ENCODE measurements around the gene UROC1.

Gene UROC1

DNA sequence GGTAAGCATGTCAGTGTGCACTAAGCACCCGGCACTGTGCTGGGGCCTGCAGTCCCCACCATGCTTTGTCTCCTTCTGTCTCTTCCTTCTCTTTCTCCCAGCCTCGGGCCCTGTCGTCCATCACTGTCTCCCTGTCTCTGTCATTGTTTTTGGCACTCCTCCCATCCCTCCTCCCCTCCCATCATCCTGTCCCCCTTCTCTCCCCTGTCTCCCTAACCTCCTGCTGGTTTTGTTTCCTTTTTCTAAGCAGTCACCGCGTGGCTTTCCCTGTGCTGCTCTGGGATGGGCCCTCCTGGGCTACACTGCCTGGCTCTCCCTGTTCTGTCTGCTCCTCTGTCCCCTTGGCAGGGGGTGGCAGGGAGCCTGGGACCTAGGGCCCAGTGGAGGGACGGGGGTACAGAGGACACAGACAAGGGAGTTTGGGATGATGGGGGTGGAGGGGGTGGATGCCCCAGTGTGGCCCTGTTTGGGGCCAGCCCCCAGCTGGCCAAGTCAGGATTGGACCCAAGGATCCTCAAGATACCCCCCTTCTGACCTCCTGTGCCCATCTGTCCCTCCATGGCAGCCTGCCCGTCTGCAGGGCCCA lies 12.1 kb upstream of the UROC1 start:
- DNase-seq = no peak

DNA sequence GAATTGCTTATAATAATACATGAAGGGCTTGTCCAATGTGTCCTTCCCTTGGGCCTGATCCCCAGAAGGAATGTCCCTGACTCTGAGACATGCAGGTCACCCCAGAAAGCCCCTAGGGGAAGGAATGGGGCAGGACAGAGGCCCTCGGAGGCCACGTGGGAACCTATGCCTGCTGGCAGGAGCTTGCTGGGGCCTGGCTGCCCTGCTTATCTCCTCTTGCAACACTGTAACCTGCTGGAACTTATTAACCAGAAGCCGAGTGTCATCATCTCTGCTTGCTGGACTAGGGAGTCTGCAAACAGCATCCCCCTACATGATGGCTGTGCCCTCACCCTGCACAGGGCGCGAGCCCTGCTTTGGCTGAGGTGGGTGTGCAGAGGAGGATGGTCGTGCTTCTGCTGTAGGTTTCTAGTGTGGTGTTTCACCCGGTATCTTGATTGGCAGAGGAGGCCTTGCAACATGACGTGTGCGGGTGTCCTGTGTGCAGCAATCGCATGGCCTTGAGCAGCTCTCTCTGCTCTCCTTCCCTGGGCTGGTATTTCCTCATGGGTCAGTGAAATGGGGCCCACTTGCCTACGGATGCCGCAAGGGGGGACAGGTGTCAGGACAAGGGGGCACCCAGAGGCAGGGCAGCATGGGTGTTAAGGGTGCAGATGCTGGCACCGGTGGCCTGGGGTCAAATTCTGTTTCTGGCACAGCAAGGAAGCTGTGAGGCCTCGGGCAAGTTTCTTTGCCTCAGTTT lies 11.4 kb upstream of the UROC1 start:
- no peak for DNase-seq

DNA sequence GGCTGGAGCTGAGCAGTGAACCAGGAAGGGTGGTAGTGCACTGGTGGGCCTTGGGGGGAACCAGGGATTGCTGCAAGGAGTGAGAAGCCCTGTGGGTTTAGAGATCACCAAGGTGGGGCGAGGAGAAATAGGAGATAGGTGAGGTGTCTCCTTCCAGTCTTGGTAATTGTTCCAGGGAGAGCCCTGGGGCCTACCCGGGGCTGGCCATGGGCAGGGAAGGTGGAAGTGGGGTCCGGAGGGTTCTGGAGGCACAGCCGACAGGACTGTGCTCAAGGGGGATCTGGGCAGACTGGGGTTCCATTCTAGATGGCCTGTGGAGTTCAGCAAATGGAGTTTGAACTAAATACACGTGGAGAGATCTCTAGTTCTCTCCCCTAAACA lies 10.8 kb upstream of the UROC1 start:
- no peak for DNase-seq

DNA sequence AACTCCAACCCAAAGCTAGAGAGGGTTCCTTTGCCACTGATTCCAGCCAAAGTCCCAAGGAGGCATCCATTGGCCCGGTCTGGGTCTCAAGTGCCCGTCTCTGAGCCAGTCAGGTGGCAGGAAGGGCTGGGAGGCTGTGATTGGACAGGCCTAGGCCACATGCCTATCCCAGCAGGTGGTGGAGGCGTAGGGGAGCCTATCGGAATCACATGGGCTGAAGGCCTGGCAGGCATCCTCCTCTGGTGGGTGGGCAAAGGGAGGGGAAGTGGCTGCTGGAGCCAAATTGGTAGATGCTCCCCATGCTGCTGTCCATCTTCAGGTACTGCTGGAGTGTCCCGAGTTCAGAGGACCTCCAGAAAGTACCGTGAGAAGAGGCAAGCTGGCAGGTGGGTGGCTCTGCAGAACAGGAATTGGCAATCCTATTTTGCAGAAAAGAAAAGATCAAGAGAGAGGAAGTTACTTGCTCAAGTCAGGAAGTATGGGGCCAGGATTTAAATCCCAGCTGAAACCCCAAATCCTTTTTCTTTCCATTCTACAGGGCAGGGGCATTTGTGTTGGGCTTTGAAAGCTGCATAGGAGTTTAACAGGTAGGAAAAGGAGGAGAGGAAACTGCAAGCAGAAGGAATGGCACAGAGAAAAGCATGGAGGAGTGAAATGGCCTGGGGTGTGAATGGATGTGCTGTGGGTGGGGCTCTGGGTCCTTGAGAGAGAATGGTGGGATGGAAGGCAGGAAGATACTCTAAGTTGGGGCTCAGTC lies 10.1 kb upstream of the UROC1 start:
- no peak for DNase-seq

DNA sequence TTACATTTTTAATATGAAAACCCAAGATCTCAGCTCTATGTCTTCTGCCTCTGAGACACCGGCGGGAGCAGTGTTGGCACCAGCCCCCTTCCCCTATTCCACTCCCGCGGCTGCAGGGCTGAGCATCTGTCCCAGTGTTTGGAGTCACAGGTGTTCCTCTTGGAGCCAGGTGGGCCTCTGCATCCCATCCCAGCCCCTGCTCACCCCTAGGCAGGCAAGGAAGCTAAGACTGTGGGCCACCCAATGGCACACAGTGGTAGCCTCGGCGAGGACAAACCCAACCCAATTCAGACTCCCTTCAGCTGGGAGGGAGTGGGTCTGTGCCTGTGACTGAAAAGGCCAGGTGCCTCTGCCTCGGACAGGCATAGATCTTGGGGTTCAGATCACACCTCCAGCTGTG lies 9.4 kb upstream of the UROC1 start:
- no peak for DNase-seq

DNA sequence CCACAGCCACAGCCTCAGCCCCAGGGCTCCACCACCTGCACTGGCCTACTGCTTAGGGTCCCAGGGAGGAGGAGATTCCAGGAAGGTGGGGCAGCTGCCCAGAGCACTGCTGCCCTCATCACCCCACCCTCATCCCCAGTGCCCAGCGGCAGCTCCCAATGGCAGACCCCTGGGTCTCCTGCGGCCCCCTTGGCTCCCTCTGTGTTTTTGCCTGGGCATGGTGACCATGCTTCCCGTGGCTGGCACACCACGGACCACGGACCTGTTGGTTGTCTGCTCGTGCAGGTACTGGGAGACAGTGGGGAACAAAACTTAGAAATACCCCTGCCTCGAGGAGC lies 9.1 kb upstream of the UROC1 start:
- no peak for DNase-seq

DNA sequence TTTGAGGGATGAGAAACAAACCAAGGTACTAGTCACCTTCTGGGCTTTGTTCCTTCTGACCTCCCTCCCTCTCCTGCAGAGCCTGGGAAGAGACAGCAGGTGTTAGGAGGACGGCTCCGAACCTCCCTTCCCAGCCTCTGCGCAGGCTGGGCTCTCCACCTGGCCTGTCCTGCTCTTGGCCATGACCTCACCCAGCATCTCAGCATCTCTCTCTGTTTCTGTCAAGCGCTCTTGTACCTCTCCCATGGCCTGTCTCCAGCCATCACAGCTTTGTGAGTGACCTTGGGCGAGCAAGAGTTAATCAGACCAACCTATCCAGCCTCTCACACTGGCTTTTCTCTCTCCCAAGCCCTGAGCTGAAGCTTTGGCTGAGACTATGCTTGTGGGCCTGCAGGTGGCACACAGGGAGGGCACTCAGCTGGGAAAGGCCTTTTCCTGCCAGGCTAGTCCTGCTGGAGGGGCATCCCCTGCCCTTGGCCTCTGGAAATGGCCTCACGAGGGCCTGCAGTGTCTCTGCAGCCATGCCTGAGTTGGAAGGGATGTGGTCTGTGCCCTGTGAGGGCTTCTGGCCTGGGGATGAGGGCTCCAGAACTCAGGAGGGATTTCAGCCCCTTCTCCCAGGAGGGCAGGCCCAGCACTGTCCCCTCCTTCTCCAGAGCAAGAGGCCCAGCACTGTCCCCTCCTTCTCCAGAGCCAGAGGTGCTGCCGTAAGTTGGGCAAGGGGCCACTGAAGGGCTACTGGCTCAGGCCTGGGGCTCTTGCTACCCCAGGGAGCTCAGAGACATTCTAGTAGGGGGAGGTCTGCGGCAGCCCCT lies 8.5 kb upstream of the UROC1 start:
- DNase-seq = no peak

DNA sequence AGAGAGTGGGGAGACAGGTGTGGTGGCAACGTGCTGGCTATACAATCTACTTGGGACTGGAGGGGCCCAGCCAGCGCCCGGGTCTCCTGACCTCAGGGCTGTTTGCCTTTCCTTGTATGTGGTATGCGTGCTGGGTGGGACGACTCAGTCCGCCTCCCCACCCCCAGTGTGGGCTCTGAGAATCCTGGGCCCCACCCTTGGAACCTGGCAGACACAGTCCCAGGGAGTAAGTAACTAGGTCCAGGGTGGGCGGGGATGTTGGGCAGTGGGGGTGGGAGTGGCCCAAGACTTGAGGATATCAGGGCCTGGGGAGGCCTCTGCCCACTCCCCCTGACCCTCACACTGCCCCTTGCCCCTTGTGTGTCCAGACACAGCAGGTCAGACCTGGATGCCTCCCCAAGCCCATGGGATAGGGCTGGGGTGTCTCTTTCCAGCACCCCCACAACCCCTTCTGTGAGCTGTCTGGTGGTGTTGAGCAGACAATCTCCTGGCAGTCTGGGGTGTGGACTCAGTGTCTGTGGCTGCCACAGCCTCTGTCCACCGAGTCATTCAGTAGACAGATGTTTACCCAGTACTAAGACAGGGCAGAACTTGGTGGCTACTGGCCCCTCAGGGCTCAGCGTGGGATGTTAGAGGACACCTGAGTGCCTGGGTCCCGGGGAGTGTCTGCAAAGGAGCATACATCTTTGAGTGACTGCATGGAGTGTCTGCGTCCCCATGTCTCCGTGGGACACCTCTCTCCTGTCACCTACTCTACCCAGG lies 7.7 kb upstream of the UROC1 start:
- no peak for DNase-seq

DNA sequence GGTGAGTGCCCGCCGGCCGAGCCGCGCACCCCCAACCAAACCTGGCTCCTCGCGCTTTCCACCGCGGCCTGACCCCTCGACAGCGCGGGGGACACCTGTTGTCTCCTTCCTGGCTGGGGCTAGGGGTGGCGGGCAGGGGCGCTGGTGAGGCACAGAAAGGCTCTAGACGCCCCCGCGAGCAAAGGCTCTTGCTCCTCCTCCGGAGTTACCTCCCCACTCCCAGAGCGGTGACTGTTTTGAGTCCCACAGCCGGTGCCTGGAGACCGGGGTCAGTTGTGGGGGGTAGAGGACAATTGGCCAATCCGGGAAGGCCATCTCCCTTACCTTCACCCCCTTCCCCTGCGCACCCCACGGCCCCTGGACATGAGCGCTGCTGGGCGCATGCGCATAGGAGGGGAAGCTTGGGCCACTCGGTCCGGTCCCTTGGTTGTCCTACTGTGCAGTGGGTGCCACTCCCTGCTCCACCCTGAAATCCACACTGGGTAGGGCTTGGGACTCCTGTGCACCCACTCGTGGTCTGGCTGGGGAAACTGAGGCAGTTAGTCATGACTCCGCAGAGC lies 6.9 kb upstream of the UROC1 start:
- peak; percentile 49 for DNase-seq

DNA sequence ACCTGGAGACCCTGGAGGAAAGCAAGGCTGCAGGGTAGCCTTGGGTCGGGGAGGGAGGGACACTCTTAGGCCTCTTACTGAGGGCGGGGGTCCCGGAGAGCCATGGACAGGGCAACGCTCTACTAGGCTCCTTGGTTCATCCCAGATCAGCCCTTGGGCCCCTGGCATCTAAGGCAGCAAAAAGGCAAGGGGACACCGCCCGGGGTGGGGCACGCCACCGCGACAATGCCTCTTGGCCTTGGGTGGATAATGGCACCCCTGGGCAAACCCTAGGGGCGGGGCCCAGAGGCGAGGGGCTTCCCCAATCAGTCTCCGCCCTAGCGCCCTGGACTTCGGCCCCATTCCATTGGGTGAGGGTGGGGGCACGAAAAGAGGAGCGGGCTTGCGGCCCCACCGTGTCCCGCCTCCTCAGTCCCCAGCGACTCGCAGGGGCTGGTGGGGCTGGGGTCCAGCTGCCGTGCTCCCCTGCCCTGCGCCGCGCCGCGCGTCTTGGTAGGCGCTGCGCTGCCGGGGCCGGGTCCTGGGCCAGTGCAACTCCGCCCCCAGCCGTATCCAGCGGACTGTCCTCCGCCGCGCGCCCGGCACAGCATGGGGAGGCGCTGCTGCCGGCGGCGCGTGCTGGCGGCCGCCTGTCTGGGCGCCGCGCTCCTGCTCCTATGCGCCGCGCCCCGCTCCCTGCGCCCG lies 6.3 kb upstream of the UROC1 start, which contains the start of gene CHST13:
CHST13 (plus strand) TSS at position 411 of the 684 bp plus-strand sequence; CDS start at position 589, 178 bp downstream.
- peak; percentile 53 for DNase-seq

DNA sequence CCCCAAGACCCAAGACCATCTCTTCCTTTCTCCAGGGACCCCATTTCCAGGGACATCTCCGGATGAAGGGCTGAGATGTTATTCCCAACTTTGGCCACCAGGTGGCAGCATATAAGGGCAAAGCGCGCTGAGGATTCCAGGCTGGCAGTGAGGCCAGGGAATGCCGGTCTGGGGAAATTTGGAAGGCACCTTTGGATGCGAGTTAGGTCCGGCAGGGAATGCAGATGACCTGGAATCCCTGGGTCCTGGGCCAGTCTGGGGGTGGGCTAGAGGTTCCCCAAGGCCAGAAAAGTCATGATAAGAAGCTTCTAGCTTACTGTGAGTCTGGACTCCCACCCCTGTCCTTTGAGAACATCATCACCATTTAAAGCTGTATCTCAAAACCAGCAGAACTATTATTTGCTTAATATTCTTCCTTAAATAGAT lies 4.8 kb upstream of the UROC1 start:
- peak; percentile 22 for DNase-seq

DNA sequence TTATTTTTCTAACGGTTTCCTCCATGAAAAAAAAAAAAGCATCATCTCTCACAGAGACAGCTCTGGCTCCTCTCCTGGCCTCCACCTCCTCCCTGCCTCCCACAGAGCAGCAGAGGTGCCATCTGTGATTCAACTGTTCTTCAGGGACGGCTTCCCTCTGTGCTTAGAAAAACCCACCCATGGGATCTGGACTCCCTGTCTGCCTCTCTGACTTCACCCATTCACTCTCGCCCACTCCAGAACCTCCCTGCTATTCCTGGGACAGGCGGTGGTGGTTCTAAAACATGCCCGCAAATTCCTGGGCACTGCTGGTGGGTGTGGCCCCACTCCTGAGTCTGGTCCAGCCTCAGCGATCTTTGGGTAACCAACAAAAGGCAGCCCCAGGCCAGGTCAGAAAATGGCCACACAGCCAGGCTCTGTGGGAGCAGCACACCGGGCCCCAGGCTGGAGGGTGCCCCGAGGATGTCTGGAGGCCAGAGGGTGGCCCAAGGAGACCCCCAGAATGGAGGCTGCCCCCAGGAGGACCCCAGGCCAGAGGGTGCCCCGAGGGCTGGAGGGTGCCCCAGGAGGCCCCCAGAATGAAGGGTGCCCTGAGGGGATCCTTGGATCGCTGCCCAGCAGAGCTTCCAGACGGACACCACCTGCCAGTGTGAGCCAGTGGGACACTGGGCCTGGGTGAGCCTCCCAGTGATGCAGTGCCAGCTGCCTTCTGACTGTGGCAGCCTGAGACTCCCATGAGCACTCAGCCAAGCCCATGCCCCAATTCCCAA lies 3.7 kb upstream of the UROC1 start:
- no peak for DNase-seq

DNA sequence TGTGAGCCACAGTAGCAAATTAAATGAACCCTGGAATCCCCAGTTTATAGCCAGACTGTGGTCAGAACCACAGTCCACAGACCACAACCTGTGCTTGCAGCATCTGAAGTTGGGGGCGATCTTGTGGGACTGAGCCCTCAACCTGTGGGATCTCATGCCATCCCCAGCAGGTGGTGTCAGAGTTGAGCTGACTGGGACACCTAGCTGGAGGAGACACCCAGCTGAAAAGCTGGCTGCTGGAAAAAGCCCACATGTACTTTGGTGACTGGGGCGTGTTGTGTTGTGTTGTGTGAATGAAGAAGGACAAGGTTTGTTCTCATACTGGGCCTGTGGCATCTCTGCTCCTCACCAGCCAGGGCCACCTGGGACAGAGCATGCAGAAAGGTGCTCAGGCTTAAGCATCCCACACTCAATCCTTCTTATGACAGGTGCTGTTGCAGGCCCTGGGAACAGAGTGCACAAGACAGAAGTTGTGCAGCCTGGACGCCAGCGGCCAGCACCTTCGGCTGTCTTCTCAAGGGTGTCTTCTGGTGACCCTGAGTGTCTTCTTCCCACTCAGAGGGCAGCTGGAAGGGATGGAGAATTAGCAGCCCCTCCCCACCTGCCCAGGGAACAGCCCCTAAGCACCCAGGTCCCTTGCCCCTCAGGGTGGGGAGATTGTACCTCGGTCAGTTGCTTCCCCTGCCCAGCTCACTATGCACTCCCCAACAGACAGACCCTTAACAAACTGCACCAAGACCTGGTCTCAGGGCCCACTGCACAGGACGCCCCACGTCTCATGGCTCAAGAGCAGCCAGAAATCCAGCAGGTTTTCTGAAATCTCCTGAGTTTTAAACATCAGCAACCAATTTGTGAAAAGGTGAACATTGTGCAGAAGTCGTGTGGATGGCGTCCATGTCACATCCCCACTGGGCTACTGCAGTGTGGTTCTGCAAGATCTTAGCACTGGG lies 2.2 kb upstream of the UROC1 start:
- no peak for DNase-seq

DNA sequence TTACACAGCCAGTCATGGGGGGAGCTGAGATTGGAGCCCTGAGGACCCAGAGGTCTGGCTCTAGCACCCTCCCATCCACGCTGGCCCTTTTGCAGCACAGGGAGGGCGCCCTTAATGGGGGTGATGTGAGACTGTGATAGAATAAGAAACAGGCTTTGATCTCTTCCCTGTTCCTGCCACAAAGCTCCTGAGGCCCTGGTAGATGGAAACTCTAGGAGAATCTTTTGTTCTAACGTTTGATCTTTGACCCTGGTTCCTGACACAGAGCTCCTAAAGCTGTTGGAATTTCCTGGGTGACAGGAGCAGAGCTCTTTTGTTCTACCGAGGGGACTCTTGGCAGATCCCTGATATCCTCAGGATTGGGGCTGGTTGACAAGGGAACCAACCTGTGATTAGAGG lies 1.2 kb upstream of the UROC1 start:
- DNase-seq = no peak

DNA sequence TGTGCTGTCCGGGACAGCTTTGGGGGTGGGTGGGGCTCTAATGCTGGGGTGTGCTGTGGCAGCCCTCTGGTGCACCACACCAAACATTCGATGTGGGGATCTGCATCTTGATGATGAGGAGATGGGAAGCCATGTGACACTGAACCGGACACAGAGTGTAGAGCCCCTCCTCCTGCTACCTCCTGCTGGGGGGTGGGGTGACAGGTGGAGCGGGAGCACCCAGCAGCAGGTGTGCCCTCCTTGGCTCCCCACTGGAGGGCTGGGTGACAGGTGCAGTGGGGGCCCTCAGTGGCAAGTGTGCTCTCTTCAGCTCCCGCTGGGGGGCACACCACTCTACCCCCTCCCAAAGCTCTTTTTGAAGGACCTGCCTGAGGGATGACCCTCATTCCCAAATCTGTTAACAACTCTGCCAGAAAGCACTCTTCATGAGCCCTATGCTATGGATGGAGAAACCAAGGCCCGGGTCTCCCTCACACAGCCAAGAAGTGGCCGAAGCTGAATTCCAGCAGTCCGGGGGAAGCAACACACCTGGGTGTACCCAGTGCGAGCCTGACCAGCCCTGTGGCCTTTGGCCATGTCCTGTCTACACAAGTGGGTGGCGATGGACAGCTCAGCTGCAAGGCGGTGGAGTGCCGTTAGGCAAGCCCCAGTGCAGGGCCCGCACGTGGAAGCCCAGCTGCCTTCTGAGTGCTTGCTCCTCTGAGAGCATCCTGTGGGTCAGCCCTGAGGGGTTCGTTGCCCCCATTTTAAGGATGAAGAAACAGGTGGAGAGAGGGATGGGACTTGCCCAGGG lies 609 bp upstream of the UROC1 start:
- DNase-seq = no peak

DNA sequence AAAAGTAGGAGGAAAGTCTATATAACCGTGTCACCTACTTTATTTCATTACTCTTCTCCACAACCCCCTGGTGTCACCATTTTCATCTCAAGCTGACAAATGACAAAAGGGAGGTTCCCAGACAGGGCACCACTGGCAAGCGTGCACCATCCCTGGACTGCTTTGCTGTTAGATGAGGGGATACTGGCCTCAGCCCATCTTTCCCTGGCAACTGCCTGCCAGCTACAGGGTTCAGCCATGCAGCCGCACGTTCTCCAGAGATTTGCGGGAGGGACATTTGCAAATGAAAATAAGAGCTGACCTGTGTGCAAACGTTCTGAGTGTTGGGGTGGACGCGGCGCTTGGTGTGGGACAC lies 660 bp downstream of the UROC1 start:
- DNase-seq = no peak

DNA sequence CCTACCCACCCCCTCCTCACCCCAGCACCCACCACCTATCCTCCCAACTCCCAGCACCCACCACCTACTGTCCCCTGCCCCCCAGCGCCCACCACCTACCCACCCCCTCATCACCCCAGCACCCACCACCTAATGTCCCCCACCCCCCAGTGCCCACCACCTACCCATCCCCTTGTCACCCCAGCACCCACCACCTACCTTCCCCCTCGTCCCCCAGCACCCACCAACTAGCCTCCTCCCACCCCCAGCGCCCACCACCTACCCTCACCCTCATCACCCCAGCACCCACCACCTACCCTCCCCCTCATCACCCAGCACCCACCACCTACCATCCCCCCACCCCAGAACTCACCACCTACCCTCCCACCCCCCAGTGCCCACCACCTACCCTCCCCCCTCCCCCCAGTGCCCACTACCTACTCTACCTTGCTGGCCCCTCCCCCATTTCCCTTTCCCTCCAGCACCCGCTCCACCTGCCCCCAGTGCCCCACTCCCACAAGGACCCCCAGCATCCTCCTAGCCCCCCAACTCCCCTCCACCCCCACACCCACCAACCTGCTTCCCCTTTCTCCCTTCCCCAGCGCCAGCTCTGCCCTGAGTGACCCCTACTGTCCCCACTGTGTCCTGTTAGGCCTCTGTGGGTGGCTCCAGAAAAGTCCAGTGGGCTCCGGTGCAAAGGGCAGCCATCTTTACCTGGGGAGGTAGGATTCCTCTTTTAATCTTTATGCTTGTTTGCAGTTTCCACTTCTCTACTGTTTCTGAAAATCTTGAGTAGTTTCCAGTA lies 1.2 kb downstream of the UROC1 start:
- DNase-seq = no peak
